Activated T-cell treated with anti-CD3 and anti-CD28 coated beads, Interleukin-2, amount 50 U/mL, for 4 hours (primary cell): ENCODE data around the gene GRIK3. TPM values are rescaled to one million over a fixed set of nuclear protein-coding genes. Genes with fewer than 3 reads are reported as not detected.
A peak's percentile ranks its signal among the peaks of the same experiment; 100 is the strongest.

Source experiments
- ATAC-seq, 2 donors: fragments of 200-7000 bp; cut with Tn5 transposase; one replicate each; pipeline ENCODE4 v1.10.0; 2021
- DNase-seq: peaks from one replicate; pipeline ENCODE4 v3.0.0-alpha.2; 2020
- H3K27me3 Mint-ChIP-seq: one replicate; pipeline ENCODE4 v1.8.0; 2021; ENCODE audit warnings: low read depth, mixed read lengths
- H3K36me3 Mint-ChIP-seq: one replicate; pipeline ENCODE4 v1.8.0; 2022; ENCODE audit warnings: mixed read lengths; ENCODE audit not compliant: insufficient read depth
- H3K4me1 Mint-ChIP-seq: one replicate; pipeline ENCODE4 v1.8.0; 2021; ENCODE audit warnings: low read depth, mixed read lengths
- H3K4me3 Mint-ChIP-seq: one replicate; pipeline ENCODE4 v1.8.0; 2021; ENCODE audit warnings: mild to moderate bottlenecking, moderate library complexity, mixed read lengths
- H3K9me3 Mint-ChIP-seq: one replicate; pipeline ENCODE4 v1.8.0; 2021; ENCODE audit warnings: mixed read lengths
- total RNA-seq, 3 donors: library from RNA; stranded (reverse); gene quantifications; one replicate each; pipeline ENCODE4 v1.2.1, GENCODE V29; 2021

GRIK3 gene
- total RNA-seq, 3 donors from 2014 or later: not detected

GRCh38 chr1:37036667-37037053 lies 2.3 kb upstream of the GRIK3 start:
- H3K9me3 Mint-ChIP-seq: no peaks in the 10 kb centered on the region
- H3K27me3 Mint-ChIP-seq: peaks cover 69% of the 10 kb centered on the region
- H3K36me3 Mint-ChIP-seq: no peaks in the 10 kb centered on the region

GRCh38 chr1:37035796-37036666 lies 1.7 kb upstream of the GRIK3 start:
- Mint-ChIP-seq H3K4me3 (no peak overlapping the region), H3K4me1 (peaks cover 8% of the 10 kb centered on the region), H3K27me3 (peaks cover 69% of the 10 kb centered on the region), H3K9me3 (no peaks in the 10 kb centered on the region), H3K36me3 (no peaks in the 10 kb centered on the region)
- DNase-seq: no peak
- peak in 1 of 2 donors; percentile 29 for ATAC-seq

More at GRCh38 chr1:37036667-37037053, 2.3 kb upstream of the GRIK3 start:
- DNase-seq (no peak), ATAC-seq (no peak)
- H3K4me1 Mint-ChIP-seq: peaks cover 8% of the 10 kb centered on the region
- no peak overlapping the region for H3K4me3 Mint-ChIP-seq

GRCh38 chr1:37035014-37035691 lies 838 bp upstream of the GRIK3 start:
- Mint-ChIP-seq H3K36me3 (no peaks in the 10 kb centered on the region), H3K4me1 (peaks cover 8% of the 10 kb centered on the region), H3K27me3 (peaks cover 66% of the 10 kb centered on the region), H3K9me3 (no peaks in the 10 kb centered on the region), H3K4me3 (no peak overlapping the region)
- DNase-seq (no peak), ATAC-seq (no peak)

- Mint-ChIP-seq H3K4me1 (peaks cover 8% of the 10 kb centered on the region), H3K27me3 (peaks cover 66% of the 10 kb centered on the region), H3K36me3 (no peaks in the 10 kb centered on the region), H3K9me3 (no peaks in the 10 kb centered on the region), H3K4me3 (no peak overlapping the region)
- no peak for DNase-seq
- no peak for ATAC-seq
Observed at GRCh38 chr1:37033355-37034101, 787 bp downstream of the GRIK3 start.

- H3K27me3 Mint-ChIP-seq: peaks cover 68% of the 10 kb centered on the region
- H3K36me3 Mint-ChIP-seq: no peaks in the 10 kb centered on the region
- no peaks in the 10 kb centered on the region for H3K9me3 Mint-ChIP-seq
- no peak overlapping the region for H3K4me3 Mint-ChIP-seq
- H3K4me1 Mint-ChIP-seq: peaks cover 8% of the 10 kb centered on the region
- DNase-seq (no peak), ATAC-seq (no peak)
Observed at GRCh38 chr1:37032660-37033354, 1.5 kb downstream of the GRIK3 start.

- ATAC-seq (no peak), DNase-seq (no peak)
- Mint-ChIP-seq H3K4me1 (peaks cover 8% of the 10 kb centered on the region), H3K27me3 (peaks cover 62% of the 10 kb centered on the region), H3K4me3 (no peak overlapping the region), H3K36me3 (no peaks in the 10 kb centered on the region), H3K9me3 (no peaks in the 10 kb centered on the region)
Observed at GRCh38 chr1:37031871-37032270, 2.4 kb downstream of the GRIK3 start.

GRCh38 chr1:37031429-37031828 lies 2.9 kb downstream of the GRIK3 start:
- Mint-ChIP-seq H3K36me3 (no peaks in the 10 kb centered on the region), H3K4me1 (peaks cover 8% of the 10 kb centered on the region), H3K27me3 (peaks cover 62% of the 10 kb centered on the region), H3K9me3 (no peaks in the 10 kb centered on the region), H3K4me3 (no peak overlapping the region)
- ATAC-seq: no peak
- no peak for DNase-seq

GRCh38 chr1:37028981-37029617 lies 5.2 kb downstream of the GRIK3 start:
- DNase-seq: no peak
- no peak for ATAC-seq
- no peaks in the 10 kb centered on the region for H3K36me3 Mint-ChIP-seq
- no peaks in the 10 kb centered on the region for H3K4me1 Mint-ChIP-seq
- no peaks in the 10 kb centered on the region for H3K9me3 Mint-ChIP-seq
- H3K27me3 Mint-ChIP-seq: peaks cover 49% of the 10 kb centered on the region
- H3K4me3 Mint-ChIP-seq: no peak overlapping the region

GRCh38 chr1:37021502-37021901 lies 12.8 kb downstream of the GRIK3 start:
- ATAC-seq: no peak
- Mint-ChIP-seq H3K36me3 (no peaks in the 10 kb centered on the region), H3K27me3 (peaks cover 27% of the 10 kb centered on the region), H3K4me3 (no peak overlapping the region), H3K4me1 (no peaks in the 10 kb centered on the region), H3K9me3 (no peaks in the 10 kb centered on the region)
- DNase-seq: no peak

GRCh38 chr1:37020653-37021277 lies 13.6 kb downstream of the GRIK3 start:
- H3K27me3 Mint-ChIP-seq: peaks cover 28% of the 10 kb centered on the region
- no peak for ATAC-seq
- no peak for DNase-seq
- no peaks in the 10 kb centered on the region for H3K9me3 Mint-ChIP-seq
- H3K4me1 Mint-ChIP-seq: no peaks in the 10 kb centered on the region
- H3K4me3 Mint-ChIP-seq: no peak overlapping the region
- no peaks in the 10 kb centered on the region for H3K36me3 Mint-ChIP-seq

GRCh38 chr1:37018510-37018909 lies 15.8 kb downstream of the GRIK3 start:
- ATAC-seq: no peak
- no peak overlapping the region for H3K4me3 Mint-ChIP-seq
- H3K4me1 Mint-ChIP-seq: no peaks in the 10 kb centered on the region
- H3K9me3 Mint-ChIP-seq: no peaks in the 10 kb centered on the region
- no peak for DNase-seq
- no peaks in the 10 kb centered on the region for H3K36me3 Mint-ChIP-seq
- H3K27me3 Mint-ChIP-seq: peaks cover 31% of the 10 kb centered on the region

- H3K4me3 Mint-ChIP-seq: no peak overlapping the region
- H3K9me3 Mint-ChIP-seq: no peaks in the 10 kb centered on the region
- no peak for DNase-seq
- H3K4me1 Mint-ChIP-seq: no peaks in the 10 kb centered on the region
- ATAC-seq: no peak
- H3K27me3 Mint-ChIP-seq: peaks cover 31% of the 10 kb centered on the region
- H3K36me3 Mint-ChIP-seq: no peaks in the 10 kb centered on the region
Observed at GRCh38 chr1:37017720-37018119, 16.6 kb downstream of the GRIK3 start.

GRCh38 chr1:37016121-37016520 lies 18.2 kb downstream of the GRIK3 start:
- ATAC-seq: no peak

More at GRCh38 chr1:37016121-37016520, 18.2 kb downstream of the GRIK3 start:
- Mint-ChIP-seq H3K4me1 (no peaks in the 10 kb centered on the region), H3K36me3 (no peaks in the 10 kb centered on the region), H3K9me3 (no peaks in the 10 kb centered on the region), H3K27me3 (peaks cover 25% of the 10 kb centered on the region), H3K4me3 (no peak overlapping the region)
- DNase-seq: no peak
